Neuron (in vitro differentiated cells): ENCODE results near the gene LLGL2.

Experiments used
- H2AFZ ChIP-seq: one replicate; pipeline ENCODE4 v1.6.1; 2013; ENCODE audit warnings: low read depth, mild to moderate bottlenecking, inconsistent platforms, low read length, moderate library complexity
- H3K27me3 ChIP-seq: one replicate; pipeline ENCODE4 v1.6.1; 2013; ENCODE audit warnings: low read length; ENCODE audit not compliant: insufficient read depth
- H3K36me3 ChIP-seq: one replicate; pipeline ENCODE4 v1.6.1; 2013; ENCODE audit warnings: low read length; ENCODE audit not compliant: insufficient read depth
- H3K4me1 ChIP-seq: one replicate; pipeline ENCODE4 v1.6.1; 2013; ENCODE audit warnings: low read length; ENCODE audit not compliant: insufficient read depth
- H3K4me3 ChIP-seq: 2 replicates; pipeline ENCODE4 v1.5.1; 2013; ENCODE audit warnings: mild to moderate bottlenecking, low read length, moderate library complexity
- H3K9me3 ChIP-seq: one replicate; pipeline ENCODE4 v1.6.1; 2013; ENCODE audit warnings: low read length

LLGL2 gene

DNA sequence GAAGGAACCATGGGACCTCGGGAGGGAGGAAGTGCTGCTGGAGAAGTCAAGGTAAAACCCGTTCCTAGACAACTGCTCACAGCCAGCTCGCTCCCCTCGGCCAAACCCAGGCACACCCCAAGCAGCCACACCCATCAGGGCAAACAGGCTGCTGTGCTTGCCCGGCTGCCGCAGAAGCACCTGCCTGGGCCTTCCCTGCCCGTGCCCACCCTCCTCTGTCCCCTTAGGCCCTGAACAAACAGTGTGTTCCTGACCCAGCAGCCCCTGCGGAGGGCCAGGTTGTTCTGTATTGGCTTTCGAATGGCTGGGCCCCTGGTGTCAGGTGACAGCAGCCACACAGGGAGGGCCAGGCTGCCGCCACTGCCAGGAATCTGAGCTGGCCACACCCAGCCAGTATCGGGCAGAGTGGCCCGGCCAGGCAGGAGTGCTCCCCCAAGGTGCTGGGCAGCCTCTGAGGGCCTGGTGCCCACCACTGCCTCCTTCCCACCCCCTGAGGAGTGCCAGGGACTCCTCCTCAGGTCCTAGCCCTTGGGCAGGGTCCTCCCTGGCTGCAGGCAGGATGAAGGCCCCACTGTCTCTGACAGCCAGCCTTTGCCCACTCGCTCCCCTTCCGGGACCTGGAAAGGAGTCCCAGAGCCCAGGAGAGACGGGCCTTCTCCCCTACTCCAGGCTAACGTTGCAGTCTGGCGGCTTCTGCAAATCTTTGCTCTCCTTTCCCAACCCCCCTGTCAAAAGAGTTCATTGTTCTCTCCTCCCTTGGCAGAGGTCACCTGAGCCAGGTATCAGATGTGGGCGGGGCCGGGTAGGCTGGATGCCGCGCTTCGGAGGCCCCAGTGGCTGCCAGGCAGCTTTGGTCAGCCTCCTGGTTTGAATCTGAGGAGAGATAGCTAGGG, 24.0 kb downstream of the LLGL2 start:
- peaks cover 7% of the 10 kb centered on the region for H3K4me1 ChIP-seq
- H3K36me3 ChIP-seq: no peaks in the 10 kb centered on the region
- peaks cover 38% of the 10 kb centered on the region for H3K27me3 ChIP-seq
- H2AFZ ChIP-seq: no peak overlapping the region
- H3K9me3 ChIP-seq: no peaks in the 10 kb centered on the region
- H3K4me3 ChIP-seq: no peak overlapping the region

DNA sequence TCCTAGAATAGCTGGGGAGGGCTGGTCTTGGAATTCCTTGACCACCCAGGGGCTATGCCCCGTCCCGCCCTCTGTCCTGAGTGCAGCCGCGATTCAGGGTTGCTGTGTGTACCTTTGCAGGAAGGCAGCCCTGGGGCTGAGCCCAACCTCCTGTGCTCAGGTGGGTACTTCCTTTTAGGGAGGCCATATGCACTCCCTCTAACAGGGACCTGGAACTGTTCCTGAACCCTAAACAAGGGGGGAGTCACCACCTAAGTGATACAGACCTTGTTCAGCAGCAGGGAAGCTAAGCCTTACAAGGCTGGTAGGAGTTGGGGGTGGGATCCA, 24.6 kb downstream of the LLGL2 start:
- Histone ChIP-seq H3K36me3 (no peaks in the 10 kb centered on the region), H2AFZ (no peak overlapping the region), H3K9me3 (no peaks in the 10 kb centered on the region), H3K27me3 (peaks cover 32% of the 10 kb centered on the region), H3K4me1 (peaks cover 7% of the 10 kb centered on the region), H3K4me3 (no peak overlapping the region)

- Histone ChIP-seq H2AFZ (no peak overlapping the region), H3K4me3 (no peak overlapping the region), H3K4me1 (peaks cover 7% of the 10 kb centered on the region), H3K36me3 (no peaks in the 10 kb centered on the region), H3K27me3 (peaks cover 23% of the 10 kb centered on the region), H3K9me3 (peaks cover 2% of the 10 kb centered on the region)
These were observed 25.8 kb downstream of the LLGL2 start for GRCh38 chr17:75551266-75551665.

DNA sequence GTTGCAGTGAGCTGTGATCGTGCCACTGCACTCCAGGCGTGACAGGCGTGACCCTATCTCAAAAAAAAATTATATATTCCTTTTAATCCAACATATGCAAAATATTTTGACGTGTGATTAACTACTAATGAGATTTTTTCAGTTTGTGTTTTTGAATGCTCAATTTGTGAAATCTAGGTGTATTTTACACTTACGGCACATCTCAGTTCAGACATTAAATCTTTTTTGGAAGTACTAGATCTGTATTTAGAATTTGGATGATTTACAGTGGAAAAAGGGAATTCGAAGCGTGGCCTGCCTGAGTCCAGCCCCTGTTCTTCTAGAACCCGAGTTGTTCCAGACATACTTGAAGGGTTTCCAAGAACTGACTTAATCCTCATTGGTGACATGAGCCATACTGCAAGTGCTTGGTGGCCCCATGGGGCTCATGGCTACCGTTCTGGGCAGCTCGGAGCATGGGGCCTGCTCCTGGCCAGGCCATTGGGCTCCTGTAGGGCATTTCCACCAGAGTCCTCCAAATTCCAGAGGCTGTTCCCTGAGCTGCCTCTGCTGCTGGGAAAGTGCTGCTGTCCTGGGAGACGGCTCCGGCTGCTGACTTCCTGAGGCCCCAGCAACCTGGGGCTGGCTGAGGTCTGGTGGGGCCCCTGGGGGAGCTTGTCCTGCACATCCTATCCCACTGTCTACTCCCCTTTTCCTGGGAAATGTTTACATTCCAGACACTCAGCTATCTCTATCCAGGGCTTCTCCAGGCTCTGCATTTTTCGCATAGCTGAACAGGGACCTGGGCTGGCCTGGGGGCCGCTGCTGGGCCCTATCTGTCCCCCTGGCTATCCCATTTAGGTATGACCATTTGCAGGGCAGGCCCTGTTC, 27.2 kb downstream of the LLGL2 start:
- peaks cover 2% of the 10 kb centered on the region for H3K9me3 ChIP-seq
- peaks cover 15% of the 10 kb centered on the region for H3K27me3 ChIP-seq
- no peaks in the 10 kb centered on the region for H3K36me3 ChIP-seq
- H2AFZ ChIP-seq: no peak overlapping the region
- H3K4me3 ChIP-seq: no peak overlapping the region
- H3K4me1 ChIP-seq: peaks cover 7% of the 10 kb centered on the region

- H3K36me3 ChIP-seq: no peaks in the 10 kb centered on the region
- H3K4me3 ChIP-seq: no peak overlapping the region
- H3K4me1 ChIP-seq: peaks cover 7% of the 10 kb centered on the region
- H2AFZ ChIP-seq: no peak overlapping the region
- H3K27me3 ChIP-seq: peaks cover 15% of the 10 kb centered on the region
- H3K9me3 ChIP-seq: peaks cover 2% of the 10 kb centered on the region
These were observed 28.0 kb downstream of the LLGL2 start for GRCh38 chr17:75553295-75554110.

DNA sequence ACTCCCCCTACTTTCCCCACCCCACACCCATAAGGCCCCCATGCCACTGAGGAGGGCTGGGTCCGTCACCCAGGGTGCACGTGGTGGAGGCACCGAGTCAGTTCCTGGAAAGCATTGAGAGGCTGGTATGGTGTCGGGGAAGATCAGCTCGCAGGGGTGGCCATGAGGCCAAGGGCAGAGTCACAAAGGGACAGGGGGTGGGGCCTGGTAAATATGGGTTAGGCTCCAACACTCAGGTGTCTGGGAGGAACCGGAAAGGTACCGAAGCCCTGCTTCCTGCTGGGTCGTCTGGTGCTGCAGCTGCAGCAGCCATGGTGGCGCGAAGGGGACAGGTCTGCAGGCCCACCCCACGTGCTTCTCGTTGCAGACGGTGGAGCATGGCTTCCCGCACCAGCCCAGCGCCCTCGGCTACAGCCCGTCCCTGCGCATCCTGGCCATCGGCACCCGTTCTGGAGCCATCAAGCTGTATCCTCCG, 30.2 kb downstream of the LLGL2 start:
- no peaks in the 10 kb centered on the region for H3K36me3 ChIP-seq
- no peak overlapping the region for H2AFZ ChIP-seq
- H3K27me3 ChIP-seq: peaks cover 15% of the 10 kb centered on the region
- peaks cover 2% of the 10 kb centered on the region for H3K9me3 ChIP-seq
- H3K4me3 ChIP-seq: no peak overlapping the region
- peaks cover 7% of the 10 kb centered on the region for H3K4me1 ChIP-seq

GRCh38 chr17:75557075-75557851, 31.8 kb downstream of the LLGL2 start:
- Histone ChIP-seq H2AFZ (no peak overlapping the region), H3K4me3 (no peak overlapping the region), H3K4me1 (peaks cover 7% of the 10 kb centered on the region), H3K27me3 (peaks cover 10% of the 10 kb centered on the region), H3K36me3 (no peaks in the 10 kb centered on the region), H3K9me3 (peaks cover 2% of the 10 kb centered on the region)

DNA sequence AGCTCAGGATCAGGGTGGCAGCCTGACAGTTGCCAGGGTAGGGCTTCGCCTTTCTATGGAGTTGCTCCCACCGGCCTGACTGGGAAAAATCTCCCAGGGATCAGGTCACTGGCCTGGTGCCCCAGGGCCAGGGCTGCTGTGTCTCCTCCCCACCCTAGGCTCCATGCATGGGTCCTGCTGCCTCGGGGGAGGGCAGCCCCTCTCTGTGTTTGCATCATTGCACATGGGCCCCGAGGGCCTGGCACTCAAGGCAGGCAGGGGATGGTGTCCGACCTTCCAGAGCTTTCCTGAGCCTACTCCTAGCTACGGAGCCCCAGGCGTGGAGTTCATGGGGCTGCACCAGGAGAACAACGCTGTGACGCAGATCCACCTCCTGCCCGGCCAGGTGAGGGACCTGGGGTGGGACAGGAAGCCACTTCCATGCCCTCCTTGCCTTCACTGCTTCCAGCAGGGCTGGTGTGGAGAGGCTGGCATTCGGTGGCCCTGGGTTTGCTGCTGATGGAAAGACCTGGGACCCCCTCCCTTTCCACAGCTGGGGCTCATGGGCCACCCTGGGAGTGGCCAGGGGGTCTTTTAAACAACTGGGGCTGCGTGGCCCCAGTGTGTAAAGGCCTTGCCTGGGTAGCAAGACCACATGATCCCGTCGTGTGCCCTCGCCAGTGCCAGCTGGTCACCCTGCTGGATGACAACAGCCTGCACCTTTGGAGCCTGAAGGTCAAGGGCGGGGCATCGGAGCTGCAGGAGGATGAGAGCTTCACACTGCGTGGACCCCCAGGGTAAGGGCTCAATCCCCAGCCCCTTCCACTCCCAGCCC, 32.6 kb downstream of the LLGL2 start:
- Histone ChIP-seq H3K4me3 (no peak overlapping the region), H3K4me1 (peaks cover 2% of the 10 kb centered on the region), H3K9me3 (peaks cover 2% of the 10 kb centered on the region), H2AFZ (no peak overlapping the region), H3K27me3 (peaks cover 10% of the 10 kb centered on the region), H3K36me3 (no peaks in the 10 kb centered on the region)

GRCh38 chr17:75558666-75559530, 33.4 kb downstream of the LLGL2 start:
- Histone ChIP-seq H3K9me3 (peaks cover 2% of the 10 kb centered on the region), H2AFZ (no peak overlapping the region), H3K27me3 (peaks cover 10% of the 10 kb centered on the region), H3K4me3 (no peak overlapping the region), H3K36me3 (no peaks in the 10 kb centered on the region), H3K4me1 (no peaks in the 10 kb centered on the region)

DNA sequence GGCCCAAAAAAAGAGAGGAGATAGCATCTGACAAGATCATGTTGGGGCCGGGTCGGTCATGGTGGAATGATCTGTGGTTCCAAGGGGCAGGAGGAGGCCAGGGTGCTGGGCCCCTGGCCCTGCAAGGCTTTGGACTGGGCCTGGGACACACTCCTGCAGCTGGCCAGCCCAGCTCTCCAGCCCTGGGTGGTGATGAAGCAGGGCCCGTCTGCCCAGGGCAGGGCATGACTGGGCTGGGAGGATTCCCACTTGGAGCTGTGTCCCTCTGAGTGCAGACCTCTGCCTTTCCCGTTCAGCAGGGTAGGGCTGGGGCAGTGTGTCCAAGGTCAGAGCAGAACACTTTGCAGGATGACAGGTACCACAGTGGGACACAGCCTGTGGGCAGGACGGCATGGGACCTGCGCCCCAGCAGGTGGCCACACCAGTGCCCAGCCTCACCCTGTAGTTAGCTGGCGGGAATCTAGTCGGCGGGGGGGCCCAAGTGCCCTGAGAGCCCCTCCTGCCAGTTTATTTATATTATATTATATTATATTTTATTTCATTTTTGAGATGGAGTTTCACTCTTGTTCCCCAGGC, 34.5 kb downstream of the LLGL2 start:
- H3K27me3 ChIP-seq: peaks cover 13% of the 10 kb centered on the region

More for the DNA sequence above, 34.5 kb downstream of the LLGL2 start:
- Histone ChIP-seq H3K4me3 (no peak overlapping the region), H3K36me3 (no peaks in the 10 kb centered on the region), H3K9me3 (peaks cover 2% of the 10 kb centered on the region), H3K4me1 (no peaks in the 10 kb centered on the region), H2AFZ (no peak overlapping the region)
